ENCODE data around the gene RNF169.
"Not testable (repeated sequence)": the region's sequence is repeated elsewhere in the genome, so short reads cannot be mapped to it uniquely, and the experiment has no call there.

RNF169 gene

DNA sequence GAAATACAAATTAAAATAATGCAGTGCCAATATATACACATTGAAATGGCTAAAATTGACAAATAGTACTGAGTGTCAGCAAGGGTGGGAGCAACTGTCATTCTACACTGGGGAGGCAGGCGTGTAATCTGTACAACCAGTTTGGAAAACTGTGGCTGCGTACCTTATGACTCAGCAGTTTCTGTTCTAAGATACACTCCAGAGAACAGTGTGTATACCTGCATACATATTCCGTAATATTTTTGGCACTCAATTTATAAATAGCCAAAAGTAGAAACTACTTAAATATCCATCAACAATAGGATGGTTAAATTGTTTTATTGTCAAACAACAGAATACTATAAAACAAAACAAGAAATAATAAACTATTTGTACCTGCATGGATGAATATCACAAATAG, 57.6 kb downstream of the RNF169 start:
- Mint-ChIP-seq H3K27me3 (no peaks in the 10 kb centered on the region), H3K27ac (no peak overlapping the region), H3K36me3 (peaks cover 9% of the 10 kb centered on the region), H3K4me3 (no peak overlapping the region), H3K9me3 (no peaks in the 10 kb centered on the region), H3K4me1 (peaks cover 7% of the 10 kb centered on the region)
- DNase-seq (ENCODE audit: low spot score in 2 of 2), result no peak
- no peak for ATAC-seq (ENCODE audit: low read depth)

DNA sequence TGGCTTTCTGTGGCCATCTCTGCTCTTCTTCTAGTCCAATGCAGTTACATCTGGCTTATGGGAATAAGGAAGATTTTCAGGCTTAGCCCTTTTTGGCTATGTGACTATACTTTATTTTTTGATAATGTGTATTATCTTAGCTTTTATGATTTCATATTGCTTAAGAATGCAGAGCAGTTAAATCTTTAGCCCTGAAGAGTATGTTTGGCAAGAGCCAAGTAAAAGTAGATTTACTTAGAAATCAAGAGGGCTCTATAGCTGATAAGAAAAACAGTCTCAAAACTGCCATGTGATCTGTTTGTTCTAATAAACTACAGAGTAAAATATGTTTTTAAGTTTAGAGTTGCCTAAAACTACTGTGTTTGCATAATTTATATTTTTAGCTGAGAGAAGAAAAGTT, 61.2 kb downstream of the RNF169 start:
- H3K4me3 Mint-ChIP-seq, result no peak overlapping the region
- ATAC-seq (ENCODE audit: low read depth), result no peak
- H3K4me1 Mint-ChIP-seq, result no peaks in the 10 kb centered on the region
- H3K36me3 Mint-ChIP-seq, result peaks cover 11% of the 10 kb centered on the region
- no peak overlapping the region for H3K27ac Mint-ChIP-seq
- H3K27me3 Mint-ChIP-seq, result no peaks in the 10 kb centered on the region
- no peaks in the 10 kb centered on the region for H3K9me3 Mint-ChIP-seq
- no peak for DNase-seq (ENCODE audit: low spot score in 2 of 2)

DNA sequence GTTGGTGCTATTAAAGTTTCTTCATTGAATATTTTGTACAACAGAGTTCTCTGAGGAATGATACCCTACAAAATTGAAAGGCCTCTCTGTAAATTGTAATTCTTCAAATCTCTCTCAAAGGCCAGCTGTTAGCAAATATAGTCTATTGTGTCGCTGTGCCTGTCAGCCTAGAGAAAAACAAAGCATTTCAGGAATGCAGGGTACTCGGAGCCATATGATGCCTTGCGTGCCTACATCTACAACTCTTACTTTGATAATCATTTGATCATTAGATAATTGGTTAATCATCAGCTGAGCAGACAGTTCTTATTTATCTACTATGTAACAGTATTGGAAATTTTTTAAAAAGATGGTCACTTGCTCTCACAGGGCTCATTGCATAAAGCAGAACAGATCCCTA, 67.3 kb downstream of the RNF169 start:
- DNase-seq (ENCODE audit: low spot score in 2 of 2) (no peak), ATAC-seq (ENCODE audit: low read depth) (no peak)
- H3K9me3 Mint-ChIP-seq, result no peaks in the 10 kb centered on the region
- H3K36me3 Mint-ChIP-seq, result peaks cover 44% of the 10 kb centered on the region
- no peak overlapping the region for H3K4me3 Mint-ChIP-seq
- no peak overlapping the region for H3K27ac Mint-ChIP-seq
- no peaks in the 10 kb centered on the region for H3K27me3 Mint-ChIP-seq
- H3K4me1 Mint-ChIP-seq, result peaks cover 2% of the 10 kb centered on the region

DNA sequence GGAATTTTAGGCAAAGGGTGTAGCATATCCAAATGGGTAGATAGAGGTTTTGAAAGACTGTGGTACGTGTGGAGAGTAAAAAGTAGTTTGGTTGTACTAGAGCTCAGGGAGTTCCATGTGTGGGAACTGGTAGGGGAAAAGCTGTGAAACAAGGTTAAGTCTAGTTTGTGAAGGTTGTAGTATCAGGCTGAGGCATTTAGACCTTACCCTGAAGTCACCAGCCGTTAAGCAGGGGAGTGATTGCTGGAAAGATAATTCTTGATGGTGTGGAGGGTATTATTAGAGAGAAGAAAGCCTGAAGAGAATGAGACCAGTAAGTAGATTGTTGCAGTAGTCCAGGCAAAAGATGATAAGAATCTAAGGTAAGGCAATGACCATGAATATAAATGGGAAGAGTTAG, 68.0 kb downstream of the RNF169 start:
- Mint-ChIP-seq H3K9me3 (no peaks in the 10 kb centered on the region), H3K4me3 (no peak overlapping the region), H3K27ac (no peak overlapping the region), H3K27me3 (no peaks in the 10 kb centered on the region), H3K4me1 (peaks cover 2% of the 10 kb centered on the region), H3K36me3 (peaks cover 46% of the 10 kb centered on the region)
- ATAC-seq (ENCODE audit: low read depth) (no peak), DNase-seq (ENCODE audit: low spot score in 2 of 2) (no peak)

DNA sequence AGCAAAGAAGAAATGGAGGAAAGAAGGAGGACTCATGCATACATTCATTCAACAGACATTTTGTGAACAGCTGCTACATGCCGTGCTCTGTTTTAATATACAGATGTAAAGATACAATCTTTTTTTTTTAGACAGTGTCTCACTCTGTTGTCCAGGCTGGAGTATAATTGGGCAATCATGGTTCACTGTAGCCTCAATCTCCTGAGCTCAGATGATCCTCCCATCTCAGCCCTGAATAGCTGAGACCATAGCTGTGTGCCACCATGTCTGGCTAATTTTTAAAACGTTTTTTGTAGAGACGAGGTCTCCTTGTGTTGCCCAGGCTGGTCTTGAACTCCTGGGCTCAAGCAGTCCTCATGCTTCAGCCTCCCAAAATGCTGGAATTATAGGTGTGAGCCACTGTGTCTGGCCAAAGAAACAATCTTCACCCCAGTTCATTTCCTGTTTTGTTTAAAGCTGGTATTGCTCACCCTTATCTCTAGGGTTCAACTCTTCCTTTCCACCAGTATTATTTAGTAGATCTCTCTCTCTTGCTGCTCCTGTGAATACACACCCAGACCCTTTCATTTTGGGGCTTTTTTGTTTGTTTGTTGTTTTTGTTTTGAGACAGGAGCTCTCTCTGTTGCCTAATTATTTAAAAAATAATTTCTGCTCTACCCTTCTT, 69.8 kb downstream of the RNF169 start:
- peaks cover 48% of the 10 kb centered on the region for H3K36me3 Mint-ChIP-seq
- H3K9me3 Mint-ChIP-seq, result no peaks in the 10 kb centered on the region
- no peak overlapping the region for H3K27ac Mint-ChIP-seq
- no peak for ATAC-seq (ENCODE audit: low read depth)
- H3K4me1 Mint-ChIP-seq, result peaks cover 4% of the 10 kb centered on the region
- no peak overlapping the region for H3K4me3 Mint-ChIP-seq
- DNase-seq (ENCODE audit: low spot score in 2 of 2), result no peak
- no peaks in the 10 kb centered on the region for H3K27me3 Mint-ChIP-seq

DNA sequence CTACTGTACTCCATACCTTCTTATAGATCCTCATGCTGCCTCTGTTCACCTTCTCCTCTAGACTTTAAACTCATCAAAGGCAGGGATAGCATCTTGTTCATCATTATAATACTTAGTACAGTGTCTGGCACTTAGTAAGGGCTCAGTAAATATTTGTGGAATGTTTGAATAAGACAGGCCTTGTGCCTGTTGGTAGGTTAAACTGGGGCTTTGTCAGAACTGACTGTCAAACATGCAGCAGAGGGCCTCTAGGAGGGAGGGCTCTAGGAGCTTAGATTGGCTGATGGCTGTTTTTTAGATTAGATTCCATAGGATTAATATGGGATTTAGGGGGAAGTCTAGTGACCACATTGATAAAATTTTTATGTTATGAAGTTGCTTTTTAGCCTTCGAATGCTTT, 70.8 kb downstream of the RNF169 start:
- Mint-ChIP-seq H3K36me3 (peaks cover 58% of the 10 kb centered on the region), H3K4me3 (no peak overlapping the region), H3K4me1 (peaks cover 4% of the 10 kb centered on the region), H3K9me3 (peaks cover 9% of the 10 kb centered on the region), H3K27me3 (no peaks in the 10 kb centered on the region), H3K27ac (peak overlapping the region; percentile 51)
- ATAC-seq (ENCODE audit: low read depth), result no peak
- DNase-seq (ENCODE audit: low spot score in 2 of 2), result no peak

DNA sequence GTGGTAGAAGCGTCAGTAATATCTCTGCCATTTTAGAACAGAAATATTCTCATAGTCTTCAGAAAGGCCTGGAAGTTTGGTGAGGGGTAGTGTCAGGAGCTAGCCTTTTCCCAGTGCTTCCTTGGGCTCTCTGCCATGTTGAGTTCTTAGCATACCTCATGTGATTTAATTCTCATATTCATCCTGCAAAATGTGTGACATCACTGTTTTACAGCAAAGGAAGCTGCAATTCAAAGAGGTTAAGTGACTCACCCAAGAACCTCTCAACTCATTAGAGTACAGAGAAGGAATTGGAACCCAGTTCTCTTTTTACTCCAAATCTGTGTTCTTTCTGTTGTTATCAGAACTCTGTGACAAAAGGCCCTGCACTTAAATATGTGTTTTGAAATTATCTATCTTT, 72.1 kb downstream of the RNF169 start:
- no peaks in the 10 kb centered on the region for H3K27me3 Mint-ChIP-seq
- peaks cover 14% of the 10 kb centered on the region for H3K9me3 Mint-ChIP-seq
- peak overlapping the region; percentile 4 for H3K27ac Mint-ChIP-seq
- peaks cover 68% of the 10 kb centered on the region for H3K36me3 Mint-ChIP-seq
- peaks cover 4% of the 10 kb centered on the region for H3K4me1 Mint-ChIP-seq
- no peak for ATAC-seq (ENCODE audit: low read depth)
- H3K4me3 Mint-ChIP-seq, result no peak overlapping the region
- DNase-seq (ENCODE audit: low spot score in 2 of 2), result no peak

DNA sequence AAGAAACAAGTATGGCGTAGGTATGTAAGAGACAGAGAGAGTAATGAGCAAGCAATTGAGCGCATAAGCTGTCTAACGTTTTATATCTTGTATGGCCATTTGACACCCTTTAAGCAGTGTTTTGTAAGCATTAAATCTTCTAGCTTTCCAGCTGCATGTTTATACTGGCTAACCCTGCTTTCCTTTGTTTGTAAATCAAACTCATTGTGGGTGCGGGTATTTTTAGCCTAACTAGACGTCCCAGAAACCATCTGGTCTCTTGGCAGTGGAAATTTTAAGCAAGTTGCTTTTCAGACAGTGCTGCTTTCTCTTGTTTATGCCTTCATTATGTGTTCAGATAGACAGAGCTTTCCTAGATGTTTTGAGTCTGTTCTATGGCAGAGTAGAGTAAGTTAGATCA, 73.5 kb downstream of the RNF169 start:
- DNase-seq (ENCODE audit: low spot score in 2 of 2) (no peak), ATAC-seq (ENCODE audit: low read depth) (no peak)
- peak overlapping the region; percentile 22 for H3K27ac Mint-ChIP-seq
- peaks cover 14% of the 10 kb centered on the region for H3K9me3 Mint-ChIP-seq
- H3K4me3 Mint-ChIP-seq, result no peak overlapping the region
- peaks cover 69% of the 10 kb centered on the region for H3K36me3 Mint-ChIP-seq
- no peaks in the 10 kb centered on the region for H3K27me3 Mint-ChIP-seq
- peaks cover 4% of the 10 kb centered on the region for H3K4me1 Mint-ChIP-seq

DNA sequence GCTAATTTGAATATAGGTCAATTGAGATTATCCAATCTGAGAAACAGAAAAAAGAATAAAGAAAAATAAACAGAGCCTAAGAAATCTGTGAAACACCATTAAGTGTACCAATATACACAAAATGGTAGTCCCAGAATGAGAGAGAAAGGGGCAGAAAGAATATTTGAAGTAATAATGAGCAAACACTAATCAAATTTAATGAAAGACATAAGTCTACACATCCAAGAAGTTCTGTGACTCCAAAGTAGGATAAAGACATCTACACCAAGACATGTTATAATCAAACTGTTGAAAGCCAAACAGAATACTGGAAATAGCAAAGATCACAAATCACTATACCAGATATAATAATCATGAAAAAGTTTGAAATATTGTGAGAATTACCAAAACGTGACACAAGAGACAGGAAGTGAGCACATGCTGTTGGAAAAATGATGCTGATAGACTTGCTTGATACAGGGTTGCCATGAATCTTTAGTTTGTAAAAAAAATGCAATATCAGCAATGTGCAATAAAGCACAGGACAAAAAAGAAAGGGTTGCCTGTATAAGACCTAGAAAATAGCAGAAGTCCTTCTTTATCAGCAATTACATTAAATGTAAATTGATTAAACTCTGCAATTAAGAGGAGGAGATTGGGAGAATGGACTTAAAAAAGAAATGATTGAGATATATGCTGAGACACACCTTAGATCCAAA, 75.8 kb downstream of the RNF169 start:
- Mint-ChIP-seq H3K4me1 (peaks cover 3% of the 10 kb centered on the region), H3K27ac (no peak overlapping the region), H3K27me3 (no peaks in the 10 kb centered on the region), H3K36me3 (peaks cover 72% of the 10 kb centered on the region), H3K4me3 (no peak overlapping the region), H3K9me3 (peaks cover 14% of the 10 kb centered on the region)
- DNase-seq (ENCODE audit: low spot score in 2 of 2) (no peak), ATAC-seq (ENCODE audit: low read depth) (no peak)

DNA sequence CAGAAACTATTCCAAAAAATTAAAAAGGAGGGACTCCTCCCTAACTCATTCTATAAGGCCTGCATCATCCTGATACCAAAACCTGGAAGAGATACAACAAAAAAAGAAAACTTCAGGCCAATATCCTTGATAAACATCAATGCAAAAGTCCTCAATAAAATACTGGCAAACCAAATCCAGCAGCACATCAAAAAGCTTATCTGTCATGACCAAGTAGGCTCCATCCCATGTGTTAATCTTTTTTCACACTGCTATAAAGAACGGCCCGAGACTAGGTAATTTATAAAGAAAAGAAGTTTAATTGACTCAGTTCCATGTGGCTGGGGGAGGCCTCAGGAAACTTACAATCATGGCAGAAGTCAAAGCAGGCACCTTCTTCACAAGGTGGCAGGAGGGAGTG, 76.9 kb downstream of the RNF169 start:
- ATAC-seq (ENCODE audit: low read depth); H3K27me3 Mint-ChIP-seq; H3K4me3 Mint-ChIP-seq; H3K4me1 Mint-ChIP-seq; DNase-seq (ENCODE audit: low spot score in 2 of 2); H3K27ac Mint-ChIP-seq: not testable (repeated sequence)
- peaks cover 71% of the 10 kb centered on the region for H3K36me3 Mint-ChIP-seq
- H3K9me3 Mint-ChIP-seq, result peaks cover 14% of the 10 kb centered on the region

DNA sequence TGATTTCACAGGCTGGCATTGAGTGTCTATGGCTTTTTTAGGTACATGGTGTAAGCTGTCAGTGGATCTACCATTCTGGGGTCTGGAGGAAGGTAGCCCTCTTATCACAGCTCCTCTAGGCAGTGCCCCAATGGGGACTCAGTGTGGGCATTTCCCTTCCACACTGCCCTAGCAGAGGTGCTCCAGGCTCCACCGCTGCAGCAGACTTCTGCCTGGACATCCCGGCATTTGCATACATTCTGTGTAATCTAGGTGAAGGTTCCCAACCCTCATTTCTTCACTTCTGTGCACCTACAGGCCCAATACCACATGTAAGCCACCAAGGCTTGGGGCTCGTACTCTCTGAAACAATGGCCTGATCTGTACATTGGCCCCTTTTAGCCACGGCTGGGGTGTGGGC, 78.3 kb downstream of the RNF169 start:
- Mint-ChIP-seq H3K36me3 (peaks cover 76% of the 10 kb centered on the region), H3K27ac (no peak overlapping the region), H3K9me3 (peaks cover 14% of the 10 kb centered on the region), H3K4me1 (peaks cover under 1% of the 10 kb centered on the region), H3K27me3 (no peaks in the 10 kb centered on the region), H3K4me3 (no peak overlapping the region)
- DNase-seq (ENCODE audit: low spot score in 2 of 2) (no peak), ATAC-seq (ENCODE audit: low read depth) (no peak)

DNA sequence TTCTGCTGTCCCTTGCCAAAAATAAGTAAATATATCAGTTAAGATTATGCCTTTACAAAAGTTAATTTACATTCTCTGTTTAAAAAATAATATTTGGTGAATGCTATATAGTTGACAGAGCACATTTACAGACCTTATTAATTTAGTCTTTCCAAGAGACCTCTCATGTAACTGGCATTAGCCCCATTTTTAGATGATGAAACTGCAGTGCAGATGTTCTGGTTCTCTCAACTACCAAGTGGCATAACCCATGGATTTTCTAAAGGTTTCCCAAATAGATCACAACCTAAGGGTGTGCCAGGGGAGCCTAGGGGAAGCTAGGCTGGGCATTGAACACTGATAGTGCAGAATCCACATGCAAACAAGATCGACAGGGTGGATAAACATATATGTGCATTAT, 88.5 kb downstream of the RNF169 start:
- H3K27ac Mint-ChIP-seq, result peak overlapping the region; percentile 24
- H3K4me1 Mint-ChIP-seq, result peaks cover 11% of the 10 kb centered on the region
- no peaks in the 10 kb centered on the region for H3K27me3 Mint-ChIP-seq
- H3K4me3 Mint-ChIP-seq, result no peak overlapping the region
- ATAC-seq (ENCODE audit: low read depth) (no peak), DNase-seq (ENCODE audit: low spot score in 2 of 2) (no peak)
- H3K9me3 Mint-ChIP-seq, result no peaks in the 10 kb centered on the region
- peaks cover 40% of the 10 kb centered on the region for H3K36me3 Mint-ChIP-seq

DNA sequence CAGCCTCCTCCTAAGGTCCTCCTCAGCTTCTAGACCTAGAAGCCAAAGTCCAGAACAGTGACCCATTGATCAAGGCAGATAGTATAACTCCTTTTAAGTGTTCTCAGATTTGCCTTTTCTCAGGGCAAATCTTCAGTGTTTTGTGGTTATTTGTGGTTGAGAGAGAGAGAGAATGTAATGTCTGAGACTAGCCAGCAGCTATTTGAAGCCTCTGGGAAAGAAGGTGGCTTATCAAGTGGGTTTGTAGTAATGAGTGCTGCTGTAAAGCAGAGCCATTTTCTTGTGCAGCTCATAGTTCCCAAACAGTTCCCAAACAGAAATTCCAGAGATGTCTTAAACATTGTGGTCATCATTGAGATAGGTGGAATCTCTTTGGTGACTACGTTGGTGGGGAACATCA, 89.5 kb downstream of the RNF169 start:
- Mint-ChIP-seq H3K9me3 (no peaks in the 10 kb centered on the region), H3K36me3 (peaks cover 45% of the 10 kb centered on the region), H3K4me1 (peaks cover 11% of the 10 kb centered on the region), H3K27me3 (no peaks in the 10 kb centered on the region), H3K4me3 (no peak overlapping the region), H3K27ac (no peak overlapping the region)
- no peak for ATAC-seq (ENCODE audit: low read depth)
- DNase-seq (ENCODE audit: low spot score in 2 of 2), result no peak

DNA sequence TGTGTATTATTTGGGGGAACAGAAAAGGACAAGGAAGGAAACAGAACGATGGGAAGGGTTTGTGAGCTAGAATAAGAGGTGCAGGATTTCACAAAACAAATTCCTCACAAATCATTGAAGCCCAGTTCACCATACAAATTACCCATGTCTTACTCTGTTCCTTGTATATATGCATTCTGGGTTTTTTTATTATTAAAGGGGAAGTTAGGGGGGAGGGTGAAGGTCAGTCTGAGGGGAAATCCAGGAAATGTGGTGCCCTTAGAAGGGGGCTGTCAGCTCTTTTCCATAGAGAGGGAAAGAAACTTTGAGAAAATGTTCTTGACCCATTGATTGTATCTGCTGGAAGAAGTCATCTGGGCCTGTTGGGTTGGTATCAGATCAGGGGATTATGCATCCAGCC, 90.8 kb downstream of the RNF169 start:
- DNase-seq (ENCODE audit: low spot score in 2 of 2) (no peak), ATAC-seq (ENCODE audit: low read depth) (no peak)
- Mint-ChIP-seq H3K9me3 (no peaks in the 10 kb centered on the region), H3K27me3 (no peaks in the 10 kb centered on the region), H3K4me3 (no peak overlapping the region), H3K27ac (peak overlapping the region; percentile 75), H3K36me3 (peaks cover 46% of the 10 kb centered on the region), H3K4me1 (peaks cover 8% of the 10 kb centered on the region)

DNA sequence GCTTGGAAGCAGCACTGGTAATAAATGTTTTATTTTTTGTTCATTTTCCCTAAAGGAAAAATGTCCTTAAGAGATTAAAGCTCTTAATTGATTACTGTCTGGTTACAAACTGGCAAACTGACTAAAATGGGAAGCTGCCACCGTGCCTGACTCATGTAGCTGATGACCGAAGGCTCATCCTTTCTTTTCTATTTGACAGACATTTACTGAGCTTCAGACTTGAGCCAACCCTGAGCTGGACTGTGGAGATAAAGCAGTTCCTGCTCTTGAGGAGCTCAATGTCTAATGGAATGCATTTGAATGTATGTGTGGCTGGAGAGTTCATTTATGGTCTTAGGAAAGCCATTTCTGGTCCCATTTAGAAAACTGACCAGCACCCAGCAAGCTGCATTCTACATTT, 91.3 kb downstream of the RNF169 start:
- H3K27ac Mint-ChIP-seq, result peak overlapping the region; percentile 70
- no peaks in the 10 kb centered on the region for H3K9me3 Mint-ChIP-seq
- no peaks in the 10 kb centered on the region for H3K27me3 Mint-ChIP-seq
- DNase-seq (ENCODE audit: low spot score in 2 of 2) (no peak), ATAC-seq (ENCODE audit: low read depth) (no peak)
- H3K4me1 Mint-ChIP-seq, result peaks cover 8% of the 10 kb centered on the region
- no peak overlapping the region for H3K4me3 Mint-ChIP-seq
- H3K36me3 Mint-ChIP-seq, result peaks cover 43% of the 10 kb centered on the region
